HAP-1 (cell line): ENCODE measurements around the gene PDE6C.
A peak's percentile ranks its signal among the peaks of the same experiment; 100 is the strongest.

Experiments
- DNase-seq, 2 experiments: peaks; one replicate each; pipeline ENCODE4 v3.0.0-alpha.2; 2016 to 2020; ENCODE audit warnings: low spot score in 2 of 2
- H3K27me3 ChIP-seq: fragments of 250-450 bp; sonication (Bioruptor Pico); 2 replicates; pipeline ENCODE4 v1.5.1; 2020; ENCODE audit warnings: low read depth, mild to moderate bottlenecking, moderate library complexity
- H3K36me3 ChIP-seq: fragments of 250-450 bp; sonication (Bioruptor Pico); replicated peaks from 2 replicates; pipeline ENCODE4 v1.5.1; 2020; ENCODE audit warnings: mild to moderate bottlenecking
- H3K4me1 ChIP-seq: fragments of 250-450 bp; sonication (Bioruptor Pico); 2 replicates; pipeline ENCODE4 v1.5.1; 2020; ENCODE audit warnings: mild to moderate bottlenecking
- H3K4me3 ChIP-seq: fragments of 250-450 bp; sonication (Bioruptor Pico); 2 replicates; pipeline ENCODE4 v1.5.1; 2020; ENCODE audit warnings: mild to moderate bottlenecking, moderate library complexity
- H3K9me3 ChIP-seq: fragments of 250-450 bp; sonication (Bioruptor Pico); 2 replicates; pipeline ENCODE4 v1.5.1; 2020; ENCODE audit warnings: mild to moderate bottlenecking, moderate library complexity
- in situ Hi-C: fragments of 300-500 bp; cut with MboI; formaldehyde crosslinking; loops from 3 replicates; pipeline ENCODE4 v1.14.3; 2020; ENCODE audit warnings: low sequenced_read_pairs, inconsistent platforms, mixed read lengths

Gene PDE6C

DNA sequence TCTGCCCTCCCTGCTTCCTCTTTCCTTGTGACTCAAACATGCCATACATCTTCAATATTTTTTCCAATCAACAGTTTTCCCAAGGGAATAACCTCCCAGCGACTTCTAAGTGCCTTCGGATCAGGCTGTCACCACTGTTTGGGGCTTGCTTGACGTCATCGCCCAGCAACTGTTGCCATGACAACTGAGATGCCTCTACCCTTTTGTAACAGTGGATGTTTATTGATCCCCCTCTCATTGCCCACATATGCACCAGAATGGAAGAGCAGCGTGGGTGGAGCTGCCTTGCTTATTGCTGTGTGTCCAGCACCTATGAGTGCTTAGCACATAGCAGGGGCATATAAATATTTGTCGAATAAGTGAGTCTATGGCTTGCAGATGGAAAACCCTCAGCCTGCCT, 31.5 kb upstream of the PDE6C start:
- Histone ChIP-seq H3K4me1 (no peaks in the 10 kb centered on the region), H3K36me3 (no peaks in the 10 kb centered on the region), H3K27me3 (no peaks in the 10 kb centered on the region; the same call in 1 of the 2 replicates), H3K9me3 (no peaks in the 10 kb centered on the region), H3K4me3 (no peak overlapping the region)
- in situ Hi-C loops = no loop called here
- DNase-seq = peak; percentile 34 to 60

DNA sequence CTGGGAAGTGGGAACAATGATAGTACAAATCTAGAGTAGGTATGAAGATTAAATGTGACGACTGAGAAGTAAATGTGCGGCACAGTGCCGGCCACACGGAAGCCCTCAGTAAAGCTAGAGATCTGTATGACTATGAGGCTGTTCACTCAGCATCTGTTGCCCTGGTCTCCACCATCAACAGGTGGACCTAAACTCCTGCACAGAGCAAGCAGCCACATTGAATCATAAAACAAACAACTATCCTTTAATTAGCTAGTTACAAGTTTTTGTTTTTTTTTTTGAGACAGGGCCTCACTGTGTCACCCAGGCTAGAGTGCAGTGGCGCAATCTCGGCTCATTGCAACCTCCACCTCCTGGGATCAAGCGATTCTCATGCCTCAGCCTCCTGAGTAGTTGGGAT, 27.9 kb upstream of the PDE6C start:
- Histone ChIP-seq H3K36me3 (no peaks in the 10 kb centered on the region), H3K27me3 (no peaks in the 10 kb centered on the region; the same call in 1 of the 2 replicates), H3K4me3 (no peak overlapping the region), H3K9me3 (no peaks in the 10 kb centered on the region), H3K4me1 (no peaks in the 10 kb centered on the region)
- DNase-seq = no peak
- in situ Hi-C loops = no loop called here

DNA sequence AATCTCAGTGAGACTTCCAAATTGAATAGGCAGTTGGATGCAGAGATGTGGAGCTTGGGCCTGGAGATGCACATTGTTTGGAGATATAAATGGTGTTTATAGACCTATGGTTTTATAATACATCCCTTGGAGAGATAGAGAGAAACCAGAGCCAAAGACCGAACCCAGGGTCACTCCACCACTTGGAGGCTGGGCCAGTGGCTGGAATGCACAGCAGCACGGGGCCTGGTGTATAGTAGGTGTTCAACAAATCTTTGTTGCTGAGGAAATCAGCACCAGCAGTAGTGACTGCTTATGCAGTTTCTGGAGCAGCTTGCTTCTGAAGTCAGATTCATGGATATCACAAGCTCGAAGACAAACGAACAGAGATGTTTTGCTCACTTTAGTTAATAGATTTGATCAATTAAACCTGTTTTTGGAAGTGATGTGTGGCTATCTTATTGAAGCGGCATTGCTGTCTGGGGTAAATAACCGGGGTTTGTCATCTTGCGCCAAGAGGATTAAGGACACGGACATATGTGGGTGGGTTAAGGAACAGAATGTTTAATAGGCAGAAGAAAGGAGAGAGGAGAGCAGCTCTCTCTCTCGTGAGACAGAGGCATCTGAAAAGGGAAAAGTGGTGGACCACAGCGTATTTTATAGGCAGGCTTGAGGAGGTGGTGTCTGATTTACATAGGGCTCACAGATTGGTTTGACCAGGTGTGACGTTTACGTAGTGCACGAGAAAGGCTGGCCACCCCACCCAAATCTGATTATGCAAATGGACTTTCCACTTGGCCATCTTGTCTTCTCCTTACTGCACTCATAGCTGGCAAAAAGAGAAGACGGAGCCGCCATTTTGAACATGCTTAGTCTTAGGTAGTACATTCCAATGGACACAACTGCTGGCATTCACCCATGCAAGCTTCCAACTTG, 22.4 kb upstream of the PDE6C start:
- no peak for DNase-seq
- H3K9me3 ChIP-seq = no peaks in the 10 kb centered on the region
- in situ Hi-C loops = no loop called here

DNA sequence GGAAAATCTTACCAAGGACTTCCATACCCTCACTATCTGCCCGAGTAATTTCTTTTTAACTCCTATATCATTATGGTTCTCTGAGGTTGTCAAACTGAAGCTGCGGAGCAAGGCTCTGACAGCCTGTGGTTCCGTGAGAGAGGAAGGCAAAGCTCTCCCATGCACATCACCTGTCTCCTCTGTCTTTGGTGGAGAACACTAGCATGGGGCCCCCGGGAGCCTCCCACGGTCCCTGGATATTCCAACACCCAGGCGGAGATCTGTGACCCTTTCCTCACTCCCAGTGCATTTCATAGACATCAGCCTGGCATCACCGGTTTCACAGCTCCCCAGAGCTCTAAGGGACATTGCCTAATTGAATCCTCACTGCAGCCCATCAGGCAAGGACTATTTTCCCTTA, 21.7 kb upstream of the PDE6C start:
- H3K4me1 ChIP-seq = no peaks in the 10 kb centered on the region
- in situ Hi-C loops = no loop called here
- no peak for DNase-seq
- no peaks in the 10 kb centered on the region for H3K27me3 ChIP-seq
- no peak overlapping the region for H3K4me3 ChIP-seq
- H3K9me3 ChIP-seq = no peaks in the 10 kb centered on the region
- no peaks in the 10 kb centered on the region for H3K36me3 ChIP-seq

More for the DNA sequence above, 22.4 kb upstream of the PDE6C start:
- no peaks in the 10 kb centered on the region for H3K36me3 ChIP-seq
- no peaks in the 10 kb centered on the region for H3K27me3 ChIP-seq
- no peaks in the 10 kb centered on the region for H3K4me1 ChIP-seq
- H3K4me3 ChIP-seq = no peak overlapping the region

DNA sequence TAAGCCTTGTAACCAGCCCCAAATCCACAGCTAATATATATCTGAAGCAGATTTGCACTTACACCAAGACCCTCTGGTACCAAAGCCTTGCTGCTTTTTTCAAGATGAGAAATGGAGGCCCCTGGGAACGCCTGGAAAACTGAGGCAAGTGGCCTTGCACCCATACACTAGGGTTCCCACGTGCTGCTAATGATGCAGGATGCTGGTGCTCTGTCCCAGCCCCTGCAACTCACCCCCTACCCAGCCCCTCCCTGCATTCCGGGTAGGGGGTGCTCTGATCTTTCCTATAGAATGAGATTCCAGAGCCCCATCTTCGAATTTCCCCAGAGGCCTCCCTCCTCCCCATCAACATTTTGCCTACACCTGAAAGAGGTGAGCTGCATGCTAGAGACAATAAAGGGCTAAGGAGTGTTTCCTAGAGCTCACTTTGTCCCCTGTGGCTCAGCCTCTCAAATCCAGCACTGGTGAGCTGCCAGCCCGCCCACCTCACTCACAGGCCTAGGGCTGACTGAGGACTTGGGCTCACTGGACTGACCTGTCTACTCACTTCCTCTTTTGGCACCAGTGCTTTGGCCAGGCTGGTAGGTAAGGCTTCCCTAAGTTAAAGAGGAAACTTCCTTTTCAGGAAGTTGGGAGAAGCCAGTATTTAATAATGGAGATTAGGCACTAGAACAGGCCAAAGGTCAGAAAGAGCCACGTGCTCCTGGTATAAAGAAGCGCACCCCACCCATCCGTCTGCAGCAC, 21.1 kb upstream of the PDE6C start:
- H3K27me3 ChIP-seq = no peaks in the 10 kb centered on the region
- no peaks in the 10 kb centered on the region for H3K36me3 ChIP-seq
- no peaks in the 10 kb centered on the region for H3K4me1 ChIP-seq
- H3K4me3 ChIP-seq = no peak overlapping the region
- H3K9me3 ChIP-seq = no peaks in the 10 kb centered on the region
- no peak for DNase-seq
- in situ Hi-C loops = no loop called here

DNA sequence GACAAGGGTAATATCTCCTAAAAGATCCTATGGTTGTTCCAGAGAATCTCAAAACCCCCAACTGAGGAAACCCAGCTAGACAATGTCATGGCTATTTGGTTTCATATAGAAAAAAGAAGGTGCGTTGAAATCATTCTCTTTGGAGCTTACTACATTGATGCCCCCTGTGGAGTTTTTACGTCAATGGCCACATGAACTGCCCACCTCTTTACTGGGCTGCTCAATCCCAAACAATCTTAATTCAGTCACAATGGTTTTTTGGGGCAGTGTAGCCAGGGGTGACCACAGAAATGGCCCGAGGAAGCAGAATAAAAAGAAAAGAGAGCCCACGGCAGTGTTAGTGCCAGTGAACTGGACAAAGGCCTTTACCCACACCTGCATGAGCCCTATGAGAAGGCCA, 19.1 kb upstream of the PDE6C start:
- Histone ChIP-seq H3K4me1 (no peaks in the 10 kb centered on the region), H3K4me3 (no peak overlapping the region), H3K36me3 (no peaks in the 10 kb centered on the region), H3K9me3 (no peaks in the 10 kb centered on the region), H3K27me3 (no peaks in the 10 kb centered on the region)
- in situ Hi-C loops = no loop called here
- DNase-seq = no peak

DNA sequence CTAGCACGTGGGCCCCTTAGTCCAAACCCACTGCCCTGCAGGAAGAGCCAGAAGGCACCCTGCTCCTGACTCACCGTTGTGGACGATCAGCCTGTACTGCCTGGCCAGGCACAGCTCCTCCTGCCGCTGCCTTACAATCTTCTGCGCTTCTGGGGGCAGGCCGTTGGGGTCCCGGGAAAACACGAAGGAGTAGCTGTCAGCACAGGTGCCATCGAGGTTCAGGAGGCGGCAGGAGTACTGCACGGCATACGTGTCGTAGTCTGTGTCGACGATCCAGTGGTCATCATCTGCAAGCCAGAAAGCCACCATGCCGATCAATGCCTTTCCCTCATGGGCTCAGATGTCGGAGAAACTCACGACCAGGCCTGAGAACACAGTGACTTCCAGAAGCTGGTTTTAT, 18.6 kb upstream of the PDE6C start:
- Histone ChIP-seq H3K9me3 (no peaks in the 10 kb centered on the region), H3K36me3 (no peaks in the 10 kb centered on the region), H3K4me3 (no peak overlapping the region), H3K27me3 (no peaks in the 10 kb centered on the region), H3K4me1 (no peaks in the 10 kb centered on the region)
- in situ Hi-C loops = no loop called here
- DNase-seq = no peak

DNA sequence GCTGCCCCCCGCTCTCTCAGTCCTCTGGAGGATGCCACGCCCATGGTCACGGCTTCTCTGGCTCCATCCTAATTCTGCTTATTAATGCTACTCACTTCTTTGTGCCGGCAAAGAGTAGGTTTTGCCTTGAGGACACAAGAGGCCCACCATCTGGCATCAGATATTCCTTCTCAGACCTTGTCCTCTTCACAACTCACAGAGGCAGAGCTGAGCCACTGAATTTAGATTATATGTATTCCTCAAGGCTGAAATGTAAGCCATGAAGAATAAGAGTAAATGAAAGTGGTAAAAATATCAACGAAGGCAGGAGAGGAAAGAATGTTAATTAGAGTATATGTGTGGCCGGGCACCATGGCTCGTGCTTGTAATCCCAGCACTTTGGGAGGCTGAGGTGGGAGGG, 17.8 kb upstream of the PDE6C start:
- Histone ChIP-seq H3K36me3 (no peaks in the 10 kb centered on the region), H3K9me3 (no peaks in the 10 kb centered on the region), H3K4me1 (no peaks in the 10 kb centered on the region), H3K27me3 (peaks cover 2% of the 10 kb centered on the region; the same call in 1 of the 2 replicates), H3K4me3 (no peak overlapping the region)
- DNase-seq = no peak
- in situ Hi-C loops = no loop called here

DNA sequence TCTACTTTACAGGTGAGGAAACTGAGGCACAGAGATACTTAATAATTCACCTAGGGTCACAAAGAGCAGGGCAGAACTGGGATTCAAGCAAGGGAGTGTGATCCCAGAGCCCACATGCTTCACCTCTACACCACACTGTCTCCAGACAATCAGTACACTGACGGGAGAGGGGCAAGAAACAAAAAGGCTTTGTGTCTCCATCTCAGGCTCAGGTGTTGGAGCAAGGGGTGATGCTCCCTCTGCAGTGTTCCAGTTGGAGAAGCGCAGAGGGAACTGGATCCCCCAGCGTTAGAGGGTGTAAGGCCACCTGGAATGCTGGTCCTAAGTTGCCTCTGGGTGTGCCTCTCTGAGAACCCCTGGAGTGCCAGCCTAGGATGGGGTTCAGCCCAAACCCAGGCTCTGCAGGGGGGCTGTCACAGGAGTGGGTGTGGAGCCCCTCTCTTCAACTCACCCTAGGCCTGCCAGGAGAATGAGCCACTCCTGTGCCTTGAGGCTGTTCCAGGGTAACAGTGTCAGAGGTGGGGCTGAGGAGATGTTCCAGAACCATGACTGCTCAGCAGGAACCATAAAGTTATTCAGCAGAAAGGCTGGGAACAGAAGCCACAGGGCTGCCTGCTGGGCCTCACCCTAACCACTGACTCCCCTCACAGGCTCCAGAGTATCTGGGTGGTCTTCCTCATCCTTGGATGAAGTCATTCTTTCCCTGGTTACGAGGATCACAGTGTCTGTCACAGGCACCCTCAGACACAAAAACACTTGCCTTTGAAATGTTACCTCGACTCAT, 16.8 kb upstream of the PDE6C start:
- no peak overlapping the region for H3K4me3 ChIP-seq
- in situ Hi-C loops = no loop called here
- no peaks in the 10 kb centered on the region for H3K36me3 ChIP-seq
- no peaks in the 10 kb centered on the region for H3K9me3 ChIP-seq
- H3K27me3 ChIP-seq = peaks cover 5% of the 10 kb centered on the region; the same call in 1 of the 2 replicates
- H3K4me1 ChIP-seq = no peaks in the 10 kb centered on the region
- no peak for DNase-seq

DNA sequence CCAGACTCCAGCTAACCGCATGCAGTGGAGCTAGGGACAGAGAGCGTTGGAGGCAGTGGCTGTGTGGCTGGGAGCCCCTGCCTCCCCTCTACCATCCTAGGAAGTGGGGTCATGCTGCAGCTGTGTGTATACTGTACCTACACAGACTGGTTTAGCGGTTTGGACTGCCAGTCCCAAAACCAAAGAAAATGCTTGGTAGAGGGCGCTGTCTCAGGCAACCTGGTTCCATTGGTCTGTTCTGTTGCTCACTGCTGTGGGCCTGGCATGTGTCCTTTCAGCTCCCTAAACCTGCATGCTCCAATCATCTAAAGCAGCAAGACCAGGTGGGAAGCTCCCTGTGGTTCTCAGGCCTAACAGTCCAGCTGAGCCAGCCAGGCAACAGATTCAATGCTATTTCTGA, 15.8 kb upstream of the PDE6C start:
- Histone ChIP-seq H3K36me3 (no peaks in the 10 kb centered on the region), H3K4me1 (no peaks in the 10 kb centered on the region), H3K4me3 (no peak overlapping the region), H3K9me3 (no peaks in the 10 kb centered on the region), H3K27me3 (peaks cover 9% of the 10 kb centered on the region)
- in situ Hi-C loops = no loop called here
- no peak for DNase-seq

DNA sequence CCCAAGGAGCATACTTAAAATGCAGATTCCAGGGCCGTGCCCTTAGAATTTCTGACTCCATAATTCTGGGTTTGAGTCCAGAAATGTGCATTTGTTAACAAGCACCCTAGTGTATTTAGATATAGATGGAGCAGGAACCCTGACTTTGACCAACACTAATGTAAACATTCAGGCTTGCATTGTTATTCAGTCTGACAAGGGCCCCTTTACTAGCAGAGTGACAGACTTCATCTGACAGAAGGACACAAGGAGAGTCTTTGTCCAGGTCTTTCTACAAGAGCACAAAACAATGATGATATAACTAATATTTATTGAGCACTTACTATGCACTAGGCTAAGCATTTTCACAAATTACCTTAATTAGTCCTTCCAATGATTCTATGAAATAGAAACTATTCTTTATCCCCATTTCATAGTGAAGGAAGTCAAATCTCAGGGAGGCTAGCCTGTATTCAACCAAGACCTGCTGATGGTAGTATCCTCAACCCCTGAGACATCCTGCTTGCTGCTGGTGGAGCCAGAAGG, 15.2 kb upstream of the PDE6C start:
- Histone ChIP-seq H3K27me3 (peaks cover 15% of the 10 kb centered on the region), H3K9me3 (no peaks in the 10 kb centered on the region), H3K36me3 (no peaks in the 10 kb centered on the region), H3K4me1 (no peaks in the 10 kb centered on the region), H3K4me3 (no peak overlapping the region)
- in situ Hi-C loops = no loop called here
- no peak for DNase-seq

DNA sequence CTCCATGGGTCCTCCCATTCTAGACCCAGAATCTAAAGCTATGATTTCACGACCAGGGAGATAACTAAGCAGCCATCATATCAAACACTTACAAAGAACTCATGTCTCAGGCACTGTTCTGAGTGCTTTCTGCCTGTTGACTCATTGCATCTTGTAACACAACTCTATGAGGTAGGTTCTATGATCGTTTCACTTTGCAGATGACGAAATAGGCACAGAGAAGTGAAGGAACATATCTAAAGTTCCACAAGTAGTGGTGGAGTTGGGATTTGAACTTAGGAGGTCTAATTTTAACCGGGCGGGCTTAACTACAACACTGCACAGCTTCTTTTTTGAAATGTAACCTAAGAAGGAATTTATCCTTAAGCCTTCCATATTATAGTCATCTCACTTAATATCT, 14.2 kb upstream of the PDE6C start:
- no peaks in the 10 kb centered on the region for H3K36me3 ChIP-seq
- no peaks in the 10 kb centered on the region for H3K9me3 ChIP-seq
- in situ Hi-C loops = no loop called here
- no peak overlapping the region for H3K4me3 ChIP-seq
- H3K27me3 ChIP-seq = peaks cover 24% of the 10 kb centered on the region
- DNase-seq = no peak
- no peaks in the 10 kb centered on the region for H3K4me1 ChIP-seq

DNA sequence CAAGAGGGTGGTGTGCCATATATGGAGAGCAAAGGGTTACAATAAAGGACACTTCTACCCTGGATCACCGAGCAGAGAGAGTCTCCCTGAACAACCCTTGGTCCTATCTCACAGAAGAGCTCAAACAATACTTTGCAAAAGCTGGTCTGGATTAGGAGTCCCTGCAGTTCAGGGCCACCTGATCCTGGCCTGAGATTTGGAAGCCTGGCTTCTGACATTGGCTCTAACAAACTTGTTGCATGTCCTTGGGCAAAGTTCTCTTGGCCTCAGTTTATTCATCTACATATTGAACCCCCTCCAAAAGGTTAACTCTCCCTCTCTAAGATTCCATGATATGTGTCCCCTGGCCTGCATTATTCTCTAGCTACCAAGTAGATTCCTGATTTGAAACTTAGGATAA, 13.0 kb upstream of the PDE6C start:
- in situ Hi-C loops = no loop called here
- no peaks in the 10 kb centered on the region for H3K9me3 ChIP-seq
- peaks cover 32% of the 10 kb centered on the region for H3K27me3 ChIP-seq
- no peaks in the 10 kb centered on the region for H3K36me3 ChIP-seq
- no peak for DNase-seq
- H3K4me3 ChIP-seq = no peak overlapping the region
- no peaks in the 10 kb centered on the region for H3K4me1 ChIP-seq
